Inflammatory macrophage treated with lipopolysaccharide for 1 hour (primary cell): ENCODE data around the gene UTP14A.
A peak's percentile ranks its signal among the peaks of the same experiment; 100 is the strongest.
"Not testable (repeated sequence)": the region's sequence is repeated elsewhere in the genome, so short reads cannot be mapped to it uniquely, and the experiment has no call there.

ENCODE experiments used
- DNase-seq, 2 donors: peaks; one replicate each; pipeline ENCODE4 v3.0.0-alpha.2; 2020 to 2022

Gene UTP14A

GRCh38 chrX:129905787-129906580 lies at the start of gene UTP14A:
TSS of gene UTP14A (plus strand) at chrX:129906164. CDS start at chrX:129906211, 47 bp downstream.
- DNase-seq, result peak; percentile 85

DNA sequence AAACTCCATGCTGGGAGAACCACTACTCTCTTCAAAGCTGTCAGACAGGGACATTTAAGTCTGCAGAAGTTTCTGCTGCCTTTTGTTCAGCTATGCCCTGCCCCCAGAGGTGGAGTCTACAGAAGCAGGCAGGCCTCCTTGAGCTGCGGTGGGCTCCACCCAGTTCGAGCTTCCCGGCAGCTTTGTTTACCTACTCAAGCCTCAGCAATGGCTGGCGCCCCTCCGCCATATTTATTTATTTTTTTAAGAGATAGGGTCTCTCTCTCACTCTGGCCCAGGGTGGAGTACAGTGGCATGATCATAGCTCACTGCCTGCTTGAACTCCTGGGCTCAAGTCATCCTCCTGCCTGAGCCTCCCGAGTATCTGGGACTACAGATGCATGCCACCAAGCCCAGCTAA lies 46.8 kb upstream of the UTP14A start:
- not testable (repeated sequence) for DNase-seq

DNA sequence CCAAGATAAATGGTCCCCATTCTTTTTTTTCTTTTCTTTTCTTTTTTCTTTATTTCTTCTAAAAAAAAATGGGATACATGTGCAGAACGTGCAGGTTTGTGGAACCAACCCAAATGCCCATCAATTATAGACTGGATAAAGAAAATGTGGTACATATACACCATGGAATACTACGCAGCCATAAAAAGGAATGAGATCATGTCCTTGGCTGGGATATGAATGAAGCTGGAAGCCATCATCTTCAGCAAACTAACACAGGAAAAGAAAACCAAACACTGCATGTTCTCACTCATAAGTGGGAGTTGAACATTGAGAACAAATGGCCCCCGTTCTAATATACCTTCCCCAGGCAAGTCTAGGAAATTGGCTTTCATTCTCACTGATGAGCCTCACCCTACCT lies 39.6 kb upstream of the UTP14A start:
- not testable (repeated sequence) for DNase-seq

- DNase-seq, result no peak
Observed at GRCh38 chrX:129872524-129872923, 33.4 kb upstream of the UTP14A start.

GRCh38 chrX:129875669-129876068 lies 30.3 kb upstream of the UTP14A start:
- DNase-seq, result no peak

DNA sequence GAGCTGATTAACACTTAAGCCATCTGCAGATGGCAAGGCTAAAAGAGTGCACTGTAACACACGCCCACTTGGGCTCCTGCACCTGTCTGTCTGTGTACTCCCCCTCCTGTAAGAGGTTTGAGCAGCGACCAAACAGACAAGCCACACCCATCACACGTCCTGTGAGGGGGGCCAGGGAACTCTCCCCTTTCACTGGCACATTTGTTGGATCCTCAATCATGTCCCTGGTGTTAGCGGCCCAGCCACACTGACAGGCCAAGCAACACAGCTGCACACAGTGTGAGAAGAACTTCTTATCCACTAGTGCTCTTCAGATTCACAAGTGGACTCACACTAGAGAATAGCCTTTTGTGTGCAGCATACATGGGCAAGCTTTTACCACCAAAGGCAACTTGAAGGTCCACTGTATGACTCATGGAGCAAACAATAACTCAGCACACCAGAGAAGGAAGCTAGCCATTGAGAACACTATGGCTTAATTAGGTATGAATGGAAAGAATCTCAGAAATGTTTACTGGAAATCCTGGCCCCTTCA lies 29.1 kb upstream of the UTP14A start:
- DNase-seq, result no peak

GRCh38 chrX:129877401-129877800 lies 28.6 kb upstream of the UTP14A start:
- no peak for DNase-seq

DNA sequence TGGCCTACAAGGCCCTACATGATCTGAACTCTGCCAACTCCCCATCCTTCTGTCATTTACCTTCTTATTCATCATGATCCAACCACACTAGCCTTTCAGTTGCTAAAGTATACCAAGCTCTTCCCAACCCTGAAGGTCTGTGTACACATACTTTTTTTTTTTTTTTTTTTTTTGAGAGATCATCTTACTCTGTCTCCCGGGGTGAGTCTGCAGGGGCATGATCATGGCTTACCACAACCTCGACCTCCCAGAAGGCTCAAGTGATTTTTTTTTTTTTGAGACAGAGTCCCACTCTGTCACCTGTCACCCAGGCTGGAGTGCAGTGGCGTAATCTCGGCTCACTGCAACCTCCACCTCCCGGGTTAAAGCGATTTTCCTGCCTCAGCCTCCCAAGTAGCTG lies 5.9 kb upstream of the UTP14A start:
- no peak for DNase-seq

DNA sequence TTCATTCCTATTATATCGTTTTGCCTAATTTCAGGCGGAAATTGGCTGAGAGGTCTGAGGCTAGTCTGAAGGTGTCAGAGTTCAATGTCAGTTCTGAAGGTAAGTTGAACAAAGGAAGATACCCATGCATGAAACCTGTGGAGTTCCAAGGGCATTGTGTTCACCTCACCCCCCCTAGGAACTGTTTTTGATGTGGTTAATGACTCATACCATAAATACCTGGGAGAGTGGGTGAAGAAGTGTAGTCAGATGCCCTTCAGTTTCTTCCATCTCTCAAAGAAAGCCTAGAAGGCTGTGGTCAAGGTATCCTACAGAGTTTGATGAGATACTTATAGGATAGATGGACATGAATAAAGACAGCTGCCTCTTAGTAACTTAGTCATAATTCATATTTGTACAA lies 2.7 kb downstream of the UTP14A start:
- DNase-seq, result no peak

- peak; percentile 76 to 87 for DNase-seq
Observed at GRCh38 chrX:129925305-129926092, 19.5 kb downstream of the UTP14A start.

DNA sequence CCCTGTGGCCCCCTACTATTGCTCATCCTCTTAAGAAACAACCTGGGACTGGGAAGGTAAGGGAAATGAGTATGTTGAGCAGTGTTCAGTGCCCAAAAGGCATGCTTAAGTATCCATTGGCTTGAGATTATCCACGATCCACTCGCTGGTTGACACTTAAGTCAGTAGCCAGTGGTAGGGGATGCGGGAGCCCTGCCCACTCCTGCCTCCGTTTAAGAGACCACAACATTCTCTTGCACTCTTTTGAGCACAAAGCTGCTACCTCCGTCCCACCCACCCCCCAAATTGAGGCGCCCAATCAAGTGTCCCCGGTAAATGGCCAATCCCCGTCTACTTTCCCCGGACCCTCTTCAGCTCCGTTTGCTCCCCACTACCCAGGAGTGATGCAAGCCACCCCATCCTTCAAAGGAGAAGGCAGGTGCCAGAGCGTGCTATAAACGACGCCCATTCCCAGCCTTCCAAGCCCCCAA lies 25.0 kb downstream of the UTP14A start:
- no peak for DNase-seq

- DNase-seq, result peak; percentile 81 to 86
Observed at GRCh38 chrX:129931411-129932015, 25.5 kb downstream of the UTP14A start.

GRCh38 chrX:129932016-129932820 lies 26.3 kb downstream of the UTP14A start:
- DNase-seq, result peak; percentile 37 to 49

DNA sequence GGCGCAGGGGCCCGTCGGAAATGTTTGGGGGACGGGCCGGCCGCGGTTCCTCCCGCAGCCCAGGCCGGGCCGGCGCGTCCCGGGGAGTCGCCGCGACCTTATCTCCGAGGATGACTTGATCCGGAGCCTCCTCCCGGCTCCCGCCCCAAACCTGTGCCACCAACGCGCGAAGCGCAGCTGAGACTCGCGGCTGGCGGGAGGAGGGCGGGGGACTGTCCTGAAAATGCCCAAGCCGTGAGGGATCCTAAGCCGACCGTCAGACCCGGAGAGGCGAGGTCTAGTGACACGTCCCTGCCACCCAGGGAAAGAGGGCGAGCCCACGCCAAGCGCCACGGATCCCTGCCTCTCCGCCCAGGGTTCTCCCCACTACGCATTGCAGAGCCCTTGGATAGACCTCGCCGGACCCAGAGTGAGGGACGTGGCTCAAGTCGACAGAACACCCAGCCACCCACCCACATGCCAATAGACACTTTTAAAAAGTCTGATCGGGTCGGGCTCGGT lies 26.9 kb downstream of the UTP14A start:
- peak in 1 of 2 donors; percentile 36 for DNase-seq

DNA sequence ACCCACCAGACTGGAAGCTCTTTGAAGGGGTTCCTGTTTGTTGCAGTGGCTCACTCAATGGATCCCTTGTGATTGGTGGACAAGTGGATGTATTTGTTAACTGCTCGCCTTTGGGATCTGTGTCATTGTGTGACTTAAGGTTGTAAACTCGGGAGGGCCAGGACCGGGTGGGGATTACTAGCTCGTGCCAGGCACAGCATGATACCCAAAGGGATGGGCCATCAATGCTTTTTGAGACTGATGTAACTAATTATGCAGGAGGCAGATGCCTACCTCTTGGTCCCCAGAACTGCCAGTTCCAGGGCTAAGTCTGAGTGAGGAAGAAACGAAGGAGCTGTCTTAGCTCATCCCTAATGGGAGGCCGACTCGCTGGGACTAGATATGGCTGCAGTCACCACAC lies 27.7 kb downstream of the UTP14A start:
- no peak for DNase-seq

GRCh38 chrX:129934461-129934860 lies 28.5 kb downstream of the UTP14A start:
- no peak for DNase-seq

GRCh38 chrX:129934952-129935351 lies 29.0 kb downstream of the UTP14A start:
- no peak for DNase-seq

- no peak for DNase-seq
Observed at GRCh38 chrX:129938081-129938480, 32.1 kb downstream of the UTP14A start.

GRCh38 chrX:129939986-129940385 lies 34.0 kb downstream of the UTP14A start:
- no peak for DNase-seq

- DNase-seq, result no peak
Observed at GRCh38 chrX:129940721-129941120, 34.8 kb downstream of the UTP14A start.

DNA sequence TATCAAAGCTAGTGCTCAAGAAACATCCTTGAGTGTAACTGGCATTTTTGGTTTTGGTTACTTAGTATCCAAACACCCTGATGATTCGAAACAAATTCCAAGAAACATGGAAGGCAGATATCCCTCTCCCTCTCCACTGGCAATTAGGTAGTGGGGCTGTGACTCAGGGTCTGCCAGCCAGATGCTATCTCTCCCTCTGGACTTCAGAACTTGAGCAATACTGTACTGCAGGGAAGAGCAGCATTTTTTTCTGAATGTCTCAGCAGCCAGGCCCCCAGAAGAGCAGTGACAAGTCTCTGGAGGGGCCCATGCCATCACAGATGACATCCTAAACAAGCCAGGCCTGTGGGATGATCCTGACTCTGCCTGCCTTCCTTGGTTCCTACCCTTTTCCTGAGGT lies 39.2 kb downstream of the UTP14A start:
- DNase-seq, result no peak

GRCh38 chrX:129953334-129953648 lies 47.3 kb downstream of the UTP14A start:
- DNase-seq, result no peak
